Mesothelial cell of epicardium (in vitro differentiated cells): ENCODE measurements around the gene SRPK2. TPM values are rescaled to one million over a fixed set of nuclear protein-coding genes. Genes with fewer than 3 reads are reported as not detected.
"Not testable (repeated sequence)": the region's sequence is repeated elsewhere in the genome, so short reads cannot be mapped to it uniquely, and the experiment has no call there.

Experiments used
- DNase-seq, 2 experiments: peaks; one replicate each; pipeline ENCODE4 v3.0.0; 2021; ENCODE audit warnings: low spot score in 2 of 2; ENCODE audit not compliant: unreplicated experiment in 2 of 2
- H3K27ac Mint-ChIP-seq: 2 replicates; pipeline ENCODE4 v1.8.0; 2021; ENCODE audit warnings: mixed read lengths
- H3K27me3 Mint-ChIP-seq: 2 replicates; pipeline ENCODE4 v1.8.0; 2021; ENCODE audit warnings: low read depth, mixed read lengths
- H3K36me3 Mint-ChIP-seq: 2 replicates; pipeline ENCODE4 v1.8.0; 2021; ENCODE audit warnings: mixed read lengths
- H3K4me1 Mint-ChIP-seq: 2 replicates; pipeline ENCODE4 v1.8.0; 2021; ENCODE audit warnings: mixed read lengths
- H3K4me3 Mint-ChIP-seq: 2 replicates; pipeline ENCODE4 v1.8.0; 2021; ENCODE audit warnings: mild to moderate bottlenecking, moderate library complexity, mixed read lengths
- H3K9me3 Mint-ChIP-seq: 2 replicates; pipeline ENCODE4 v1.8.0; 2021; ENCODE audit warnings: mixed read lengths
- CTCF ChIP-seq: fragments of 200-600 bp; sonication (generic); IDR thresholded peaks from one replicate; pipeline ENCODE4 v1.5.0; 2021; ENCODE audit warnings: antibody characterized with exemption; ENCODE audit not compliant: unreplicated experiment
- total RNA-seq: library from RNA; stranded (reverse); gene quantifications from 3 replicates; pipeline ENCODE4 v1.2.1, GENCODE V29; 2021

The SRPK2 gene
- total RNA-seq, 1 donor from 2014 or later = 51.4 TPM

- Mint-ChIP-seq H3K27me3 (no peaks in the 10 kb centered on the region), H3K36me3 (peaks cover 7% of the 10 kb centered on the region), H3K27ac (no peak overlapping the region), H3K4me3 (no peak overlapping the region), H3K9me3 (peaks cover 2% of the 10 kb centered on the region), H3K4me1 (peaks cover 3% of the 10 kb centered on the region)
- no peak for TF ChIP-seq CTCF
- DNase-seq = no peak
These were observed 186.1 kb downstream of the SRPK2 start for GRCh38 chr7:105202616-105203015.

GRCh38 chr7:105199386-105199785 is 189.3 kb downstream of the SRPK2 start:
- Mint-ChIP-seq H3K27ac (no peak overlapping the region), H3K4me1 (peaks cover 3% of the 10 kb centered on the region), H3K36me3 (peaks cover 7% of the 10 kb centered on the region), H3K4me3 (no peak overlapping the region), H3K27me3 (no peaks in the 10 kb centered on the region), H3K9me3 (no peaks in the 10 kb centered on the region)
- no peak for DNase-seq
- no peak for TF ChIP-seq CTCF

- Mint-ChIP-seq H3K9me3 (no peaks in the 10 kb centered on the region), H3K4me3 (no peak overlapping the region), H3K4me1 (peaks cover 3% of the 10 kb centered on the region), H3K27me3 (no peaks in the 10 kb centered on the region), H3K27ac (no peak overlapping the region), H3K36me3 (peaks cover 6% of the 10 kb centered on the region)
- DNase-seq = no peak
- TF ChIP-seq CTCF = no peak
These were observed 190.5 kb downstream of the SRPK2 start for GRCh38 chr7:105198223-105198622.

GRCh38 chr7:105196473-105196872 is 192.2 kb downstream of the SRPK2 start:
- Mint-ChIP-seq H3K4me3 (no peak overlapping the region), H3K27me3 (no peaks in the 10 kb centered on the region), H3K36me3 (peaks cover 4% of the 10 kb centered on the region), H3K9me3 (no peaks in the 10 kb centered on the region), H3K4me1 (peaks cover 3% of the 10 kb centered on the region), H3K27ac (no peak overlapping the region)
- TF ChIP-seq CTCF = no peak
- DNase-seq = no peak

- no peak overlapping the region for H3K27ac Mint-ChIP-seq
- no peak overlapping the region for H3K4me3 Mint-ChIP-seq
- H3K4me1 Mint-ChIP-seq = peaks cover 3% of the 10 kb centered on the region
- H3K36me3 Mint-ChIP-seq = peaks cover 2% of the 10 kb centered on the region
- no peaks in the 10 kb centered on the region for H3K9me3 Mint-ChIP-seq
- no peak for DNase-seq
- TF ChIP-seq CTCF = no peak
- no peaks in the 10 kb centered on the region for H3K27me3 Mint-ChIP-seq
These were observed 192.8 kb downstream of the SRPK2 start for GRCh38 chr7:105195891-105196290.

- DNase-seq, H3K27me3 Mint-ChIP-seq, H3K27ac Mint-ChIP-seq, H3K4me3 Mint-ChIP-seq, H3K9me3 Mint-ChIP-seq, H3K4me1 Mint-ChIP-seq, H3K36me3 Mint-ChIP-seq: not testable (repeated sequence)
These were observed 193.8 kb downstream of the SRPK2 start for GRCh38 chr7:105194959-105195358.
